ENCODE data around the gene SSTR3. TPM values are rescaled to one million over a fixed set of nuclear protein-coding genes. Genes with fewer than 3 reads are reported as not detected.

The SSTR3 gene
- total and polyA plus RNA-seq, 10 of the 15 experiments (the other 5 are each of a cell fraction or from before 2014, with no cell fraction given), result 0.03 to 4.5 (median 2.4) TPM

DNA sequence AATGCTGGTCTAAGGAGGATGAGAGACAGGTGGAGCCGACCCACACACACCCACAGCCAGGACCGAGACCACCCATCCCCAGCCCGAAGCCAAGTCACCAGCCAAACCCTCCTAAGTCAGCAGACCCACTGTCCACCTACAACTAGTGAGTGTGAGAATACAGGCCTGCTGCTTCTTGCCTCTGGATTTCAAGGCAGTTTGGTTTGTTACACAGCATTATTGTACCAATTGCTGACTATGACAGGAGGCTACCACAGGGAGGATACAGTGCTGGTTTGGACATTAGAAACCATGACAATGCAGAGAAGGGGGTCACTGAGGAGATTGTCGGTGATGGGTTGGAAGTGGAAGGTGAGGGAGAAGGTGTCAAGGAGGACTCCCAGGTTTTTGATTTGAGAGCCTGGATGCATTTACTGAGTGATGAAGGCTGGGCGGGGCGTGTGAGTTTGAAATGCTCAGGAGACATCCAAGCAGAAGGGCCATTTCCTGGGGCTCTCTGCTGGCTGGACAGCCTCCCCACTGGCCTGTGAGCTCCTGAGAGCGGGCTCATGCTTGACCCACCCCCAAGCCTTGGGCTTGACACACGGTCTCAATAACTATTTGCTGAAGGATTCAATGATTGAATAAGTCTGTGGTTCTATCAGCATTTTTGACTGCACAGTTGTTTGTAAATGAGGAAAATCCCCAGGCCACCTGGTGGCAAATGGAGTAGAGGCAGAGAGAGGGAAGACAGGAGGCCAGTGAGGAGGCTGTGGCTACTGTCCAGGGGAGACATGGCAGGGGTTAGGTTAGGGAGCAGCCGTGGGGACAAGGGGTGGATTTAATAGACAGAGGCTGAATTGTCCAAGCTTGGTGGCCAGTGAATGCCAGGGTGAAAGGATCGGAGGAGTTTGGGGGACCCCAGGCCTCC, 9.4 kb upstream of the SSTR3 start:
- WGBS (ENCODE audit: insufficient coverage, insufficient replicate concordance, low lambda C conversion rate, missing lambda C conversion rate), result 87% methylated on average over 10 of the region's 10 CpGs
- Histone ChIP-seq H3K4me3 (peak overlapping the region; percentile 80; the same call in 1 of the 2 replicates), H4K20me1 (ENCODE audit: control insufficient read depth, insufficient read depth) (no peaks in the 10 kb centered on the region), H3K4me1 (ENCODE audit: control insufficient read depth, insufficient read depth, low read length) (peaks cover 71% of the 10 kb centered on the region), H3K36me3 (ENCODE audit: control insufficient read depth in 2 of 2, insufficient read depth in 2 of 2, low read length in 1 of 2) (peaks cover 10 to 21% of the 10 kb centered on the region in 2 experiments), H3K79me2 (ENCODE audit: control insufficient read depth, insufficient read depth, low read length) (peaks cover 26% of the 10 kb centered on the region), H3K27me3 (replicated peaks in 1 of 2; ENCODE audit: control insufficient read depth in 2 of 2, insufficient read depth in 2 of 2, low read length in 1 of 2) (no peaks in the 10 kb centered on the region), H3K27ac (ENCODE audit: control insufficient read depth, insufficient read depth) (peak overlapping the region; percentile 99), H3K4me2 (ENCODE audit: control insufficient read depth, insufficient read depth) (peak overlapping the region; percentile 78), H2AFZ (ENCODE audit: control insufficient read depth, low read depth, low read length) (no peak overlapping the region), H3K9ac (ENCODE audit: control insufficient read depth, insufficient read depth, low read length) (no peak overlapping the region), H3K9me3 (replicated peaks; ENCODE audit: control insufficient read depth, insufficient read depth, low read length) (peaks cover 4% of the 10 kb centered on the region; the same call in 2 of the 3 replicates)
- CTCF ChIA-PET, result interaction anchor here (0.6 to 6.7 kb wide), 8 partner anchors 21 to 93 kb away, joined by 3 to 111 read pairs (median 4); no protein-coding TSS in a partner anchor
- FAIRE-seq, result no peak
- no peak for DNase-seq (ENCODE audit: low read depth, low spot score)
- ATAC-seq, result no peak
- RAD21 ChIA-PET (ENCODE audit: unreplicated experiment), result interaction anchor here (0.6 to 11.8 kb wide), 5 partner anchors 20 to 1468 kb away, joined by 3 to 196 read pairs (median 7); partner anchors contain the start of gene RAC2
- SMC1A ChIA-PET (ENCODE audit: uncharacterized antibody, unreplicated experiment), result interaction anchor here (0.9 to 6.7 kb wide), 8 partner anchors 9 to 88 kb away, joined by 3 to 109 read pairs (median 8); partner anchors contain the start of gene RAC2
- POLR2A ChIA-PET, result interaction anchor here (0.6 to 11.6 kb wide), 6 partner anchors 21 to 61 kb away, joined by 3 to 246 read pairs (median 6); partner anchors contain the start of gene RAC2
- BruUV-seq (replicated peaks), result no TSS peak
- intact Hi-C loops (cut with micrococcal nuclease; ENCODE audit: unreplicated experiment) (no loop called here), in situ Hi-C loops (cut with MboI) (loop anchor here (25.0 kb wide), 1 partner anchor 1834 kb away; the partner anchor contains the start of gene HMOX1)
- no peak for TF ChIP-seq TAF1 (IDR thresholded peaks at IDR 0.05; ENCODE audit: borderline replicate concordance, low read depth, low read length)
- no peak for TF ChIP-seq ZBTB40 (IDR thresholded peaks at IDR 0.05; ENCODE audit: borderline replicate concordance)
- TF ChIP-seq IRF4 (IDR thresholded peaks at IDR 0.05; ENCODE audit: low read depth, low read length), result no peak
- TF ChIP-seq NR2C2 (IDR thresholded peaks at IDR 0.05; ENCODE audit: borderline replicate concordance, control insufficient read depth, insufficient read length, low read depth), result no peak
- no peak for TF ChIP-seq BACH1 (IDR thresholded peaks at IDR 0.05; ENCODE audit: borderline replicate concordance)
- TF ChIP-seq PML (IDR thresholded peaks at IDR 0.05; ENCODE audit: low read length), result no peak
- TF ChIP-seq, protein P1, sequence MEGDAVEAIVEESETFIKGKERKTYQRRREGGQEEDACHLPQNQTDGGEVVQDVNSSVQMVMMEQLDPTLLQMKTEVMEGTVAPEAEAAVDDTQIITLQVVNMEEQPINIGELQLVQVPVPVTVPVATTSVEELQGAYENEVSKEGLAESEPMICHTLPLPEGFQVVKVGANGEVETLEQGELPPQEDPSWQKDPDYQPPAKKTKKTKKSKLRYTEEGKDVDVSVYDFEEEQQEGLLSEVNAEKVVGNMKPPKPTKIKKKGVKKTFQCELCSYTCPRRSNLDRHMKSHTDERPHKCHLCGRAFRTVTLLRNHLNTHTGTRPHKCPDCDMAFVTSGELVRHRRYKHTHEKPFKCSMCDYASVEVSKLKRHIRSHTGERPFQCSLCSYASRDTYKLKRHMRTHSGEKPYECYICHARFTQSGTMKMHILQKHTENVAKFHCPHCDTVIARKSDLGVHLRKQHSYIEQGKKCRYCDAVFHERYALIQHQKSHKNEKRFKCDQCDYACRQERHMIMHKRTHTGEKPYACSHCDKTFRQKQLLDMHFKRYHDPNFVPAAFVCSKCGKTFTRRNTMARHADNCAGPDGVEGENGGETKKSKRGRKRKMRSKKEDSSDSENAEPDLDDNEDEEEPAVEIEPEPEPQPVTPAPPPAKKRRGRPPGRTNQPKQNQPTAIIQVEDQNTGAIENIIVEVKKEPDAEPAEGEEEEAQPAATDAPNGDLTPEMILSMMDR (IDR thresholded peaks at IDR 0.05 in 2 of 3, conservative IDR thresholded peaks at IDR 0.05 in 1 of 3; ENCODE audit: control insufficient read depth in 2 of 3, extremely low read depth in 1 of 3, insufficient read depth in 1 of 3, low read depth in 3 of 3, low read length in 3 of 3), result 0 out of 6 replicates have a peak, but pooled peaks of 1 of the 3 experiments have one; percentile 13
- TF ChIP-seq ZNF622 (IDR thresholded peaks at IDR 0.05), result no peak
- no peak for TF ChIP-seq CREM (IDR thresholded peaks at IDR 0.05; ENCODE audit: low read depth)
- TF ChIP-seq FOS (IDR thresholded peaks at IDR 0.05; ENCODE audit: borderline replicate concordance, extremely low read depth, insufficient read length), result no peak
- no peak for TF ChIP-seq SUZ12 (IDR thresholded peaks at IDR 0.05; ENCODE audit: unreplicated experiment)
- 0 out of 2 replicates have a peak, but pooled peaks have one; percentile 26 for TF ChIP-seq MTA3 (IDR thresholded peaks at IDR 0.05; ENCODE audit: borderline replicate concordance, low read length)

Measured in GM12878 (cell line).